Stomach (tissue), 9 donors: ENCODE measurements around the gene CHPF2. TPM values are rescaled to one million over a fixed set of nuclear protein-coding genes. Genes with fewer than 3 reads are reported as not detected.

Experiments used
- DNase-seq, 2 donors: peaks; one replicate each; pipeline versions ENCODE4 v3.0.0 to v3.0.0-alpha.2; 2013 to 2019
- H3K27ac ChIP-seq, 5 donors: fragments of 200-600 bp in 4 of 5; sonication (generic) in 4 of 5; one replicate each; pipeline ENCODE4 v1.5.1; 2013 to 2019; ENCODE audit warnings: mild to moderate bottlenecking in 1 of 5, moderate library complexity in 1 of 5
- H3K27me3 ChIP-seq, 3 donors: fragments of 200-600 bp; sonication (generic); one replicate each; pipeline ENCODE4 v1.5.1; 2017 to 2019; ENCODE audit warnings: mixed run types in 1 of 3
- H3K36me3 ChIP-seq, 4 donors: fragments of 200-600 bp; sonication (generic); 1 replicate in 3 of 4; 2 replicates in 1 of 4; pipeline ENCODE4 v1.5.1; 2016 to 2019
- H3K4me1 ChIP-seq, 4 donors: fragments of 200-600 bp; sonication (generic); one replicate each; pipeline ENCODE4 v1.5.1; 2016 to 2019
- H3K4me3 ChIP-seq, 4 donors: fragments of 200-600 bp; sonication (generic) in 3 of 4; one replicate each; pipeline ENCODE4 v1.5.1; 2016 to 2019; ENCODE audit warnings: mild to moderate bottlenecking in 1 of 4
- H3K9me3 ChIP-seq, 4 donors: fragments of 200-600 bp; sonication (generic); one replicate each; pipeline ENCODE4 v1.5.1; 2016 to 2019
- EP300 ChIP-seq: sonication (generic); formaldehyde crosslinking; IDR thresholded peaks from one replicate; pipeline ENCODE4 v1.6.1; 2017; ENCODE audit warnings: antibody characterized with exemption
- POLR2A ChIP-seq, 4 donors: fragments of 450-650 bp; IDR thresholded peaks; one replicate each; pipeline ENCODE4 v1.6.1; 2016; ENCODE audit warnings: antibody characterized with exemption in 4 of 4, control low read depth in 2 of 4, mild to moderate bottlenecking in 1 of 4, moderate library complexity in 1 of 4
- POLR2AphosphoS5 ChIP-seq, 3 donors: sonication (generic); formaldehyde crosslinking; IDR thresholded peaks; one replicate each; pipeline ENCODE4 v1.6.1; 2016; ENCODE audit warnings: antibody characterized with exemption in 3 of 3
- WGBS, 5 donors: extraction: QIAGEN DNeasy Blood & Tissue Kit in 3 of 5; methylation state at CpG; one replicate each; pipeline versions ENCODE4 v1.1.5 to v1.1.7; 2013 to 2018; 5-methylcytosine and 5-hydroxymethylcytosine counted together
- intact Hi-C: fragments of 100-400 bp; cut with DNase I; formaldehyde crosslinking; loops from one replicate; pipeline ENCODE4 v1.15.1; 2023; ENCODE audit warnings: low total_unique reads
- polyA plus RNA-seq, 3 donors: library from polyadenylated mRNA; stranded (reverse); fragments of 200-250 nt; gene quantifications; one replicate each; pipeline ENCODE4 v1.2.3, GENCODE V29; 2013
- total RNA-seq, 5 donors: library from RNA; depleted of rRNA; stranded (reverse); fragments of >200 nt; gene quantifications; one replicate each; pipeline versions ENCODE4 v1.1.0 to v1.2.3, GENCODE V29; 2014 to 2016
- TF ChIP-seq, protein P1 (sequence below), 7 experiments: fragments of 450-650 bp in 4 of 7; fragments of 200-600 bp in 3 of 7; sonication (generic) in 3 of 7; IDR thresholded peaks; one replicate each; pipeline ENCODE4 v1.5.1; 2016 to 2019; ENCODE audit warnings: antibody characterized with exemption in 7 of 7, control low read depth in 2 of 7, mild to moderate bottlenecking in 1 of 7
- donor health status: healthy with polysubstance abuse.
- donor health status: Bipolar disorder and iron deficiency.
- donor health status: healthy.

Gene CHPF2
- total and polyA plus RNA-seq, 8 donors, result 5.8 to 100 (median 22.5) TPM

GRCh38 chr7:151233804-151234203, 1.5 kb downstream of the CHPF2 start:
- no peak for DNase-seq
- Histone ChIP-seq H3K4me1 (peaks cover 11 to 44% (median 33%) of the 10 kb centered on the region in 4 donors), H3K4me3 (peak overlapping the region; percentile 85 to 97 (median 96)), H3K27ac (peak overlapping the region in 2 of 5 donors; percentile 89 to 94), H3K27me3 (no peaks in the 10 kb centered on the region), H3K9me3 (no peaks in the 10 kb centered on the region), H3K36me3 (peaks cover 25 to 44% (median 42%) of the 10 kb centered on the region in 4 donors)
- 59 to 71% (median 64%) methylated on average over 5 to 9 of the region's 9 CpGs for WGBS, 5 donors
- TF ChIP-seq, protein P1, sequence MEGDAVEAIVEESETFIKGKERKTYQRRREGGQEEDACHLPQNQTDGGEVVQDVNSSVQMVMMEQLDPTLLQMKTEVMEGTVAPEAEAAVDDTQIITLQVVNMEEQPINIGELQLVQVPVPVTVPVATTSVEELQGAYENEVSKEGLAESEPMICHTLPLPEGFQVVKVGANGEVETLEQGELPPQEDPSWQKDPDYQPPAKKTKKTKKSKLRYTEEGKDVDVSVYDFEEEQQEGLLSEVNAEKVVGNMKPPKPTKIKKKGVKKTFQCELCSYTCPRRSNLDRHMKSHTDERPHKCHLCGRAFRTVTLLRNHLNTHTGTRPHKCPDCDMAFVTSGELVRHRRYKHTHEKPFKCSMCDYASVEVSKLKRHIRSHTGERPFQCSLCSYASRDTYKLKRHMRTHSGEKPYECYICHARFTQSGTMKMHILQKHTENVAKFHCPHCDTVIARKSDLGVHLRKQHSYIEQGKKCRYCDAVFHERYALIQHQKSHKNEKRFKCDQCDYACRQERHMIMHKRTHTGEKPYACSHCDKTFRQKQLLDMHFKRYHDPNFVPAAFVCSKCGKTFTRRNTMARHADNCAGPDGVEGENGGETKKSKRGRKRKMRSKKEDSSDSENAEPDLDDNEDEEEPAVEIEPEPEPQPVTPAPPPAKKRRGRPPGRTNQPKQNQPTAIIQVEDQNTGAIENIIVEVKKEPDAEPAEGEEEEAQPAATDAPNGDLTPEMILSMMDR (IDR thresholded peaks at IDR 0.05), result no peak
- TF ChIP-seq POLR2A (IDR thresholded peaks at IDR 0.05), result no peak
- no peak for TF ChIP-seq EP300
- no peak for TF ChIP-seq POLR2AphosphoS5 (IDR thresholded peaks at IDR 0.05)
- intact Hi-C loops, result no loop called here

DNA sequence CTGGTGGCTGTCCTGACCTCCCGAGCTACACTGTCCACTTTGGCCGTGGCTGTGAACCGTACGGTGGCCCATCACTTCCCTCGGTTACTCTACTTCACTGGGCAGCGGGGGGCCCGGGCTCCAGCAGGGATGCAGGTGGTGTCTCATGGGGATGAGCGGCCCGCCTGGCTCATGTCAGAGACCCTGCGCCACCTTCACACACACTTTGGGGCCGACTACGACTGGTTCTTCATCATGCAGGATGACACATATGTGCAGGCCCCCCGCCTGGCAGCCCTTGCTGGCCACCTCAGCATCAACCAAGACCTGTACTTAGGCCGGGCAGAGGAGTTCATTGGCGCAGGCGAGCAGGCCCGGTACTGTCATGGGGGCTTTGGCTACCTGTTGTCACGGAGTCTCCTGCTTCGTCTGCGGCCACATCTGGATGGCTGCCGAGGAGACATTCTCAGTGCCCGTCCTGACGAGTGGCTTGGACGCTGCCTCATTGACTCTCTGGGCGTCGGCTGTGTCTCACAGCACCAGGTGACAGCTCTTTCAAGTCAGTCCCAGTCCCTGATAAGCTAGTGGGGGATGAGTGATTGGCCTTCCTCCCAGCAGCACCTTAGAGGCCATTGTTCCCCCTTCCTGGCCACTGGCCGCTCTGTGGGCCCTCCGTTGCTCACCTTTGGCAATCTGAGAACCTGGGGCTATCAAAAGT, 3.0 kb downstream of the CHPF2 start:
- intact Hi-C loops, result no loop called here
- H3K36me3 ChIP-seq, result peaks cover 26 to 59% (median 56%) of the 10 kb centered on the region in 4 donors
- H3K4me3 ChIP-seq, result no peak overlapping the region
- H3K27me3 ChIP-seq, result no peaks in the 10 kb centered on the region
- TF ChIP-seq POLR2AphosphoS5 (IDR thresholded peaks at IDR 0.05) (no peak), EP300 (no peak), POLR2A (IDR thresholded peaks at IDR 0.05) (no peak)
- TF ChIP-seq, protein P1 (IDR thresholded peaks at IDR 0.05), result no peak
- DNase-seq, result no peak
- H3K4me1 ChIP-seq, result peaks cover 11 to 45% (median 33%) of the 10 kb centered on the region in 4 donors
- H3K27ac ChIP-seq, result no peak overlapping the region
- WGBS, 5 donors, result 78 to 90% (median 86%) methylated on average over 14 to 28 of the region's 28 CpGs
- H3K9me3 ChIP-seq, result no peaks in the 10 kb centered on the region

DNA sequence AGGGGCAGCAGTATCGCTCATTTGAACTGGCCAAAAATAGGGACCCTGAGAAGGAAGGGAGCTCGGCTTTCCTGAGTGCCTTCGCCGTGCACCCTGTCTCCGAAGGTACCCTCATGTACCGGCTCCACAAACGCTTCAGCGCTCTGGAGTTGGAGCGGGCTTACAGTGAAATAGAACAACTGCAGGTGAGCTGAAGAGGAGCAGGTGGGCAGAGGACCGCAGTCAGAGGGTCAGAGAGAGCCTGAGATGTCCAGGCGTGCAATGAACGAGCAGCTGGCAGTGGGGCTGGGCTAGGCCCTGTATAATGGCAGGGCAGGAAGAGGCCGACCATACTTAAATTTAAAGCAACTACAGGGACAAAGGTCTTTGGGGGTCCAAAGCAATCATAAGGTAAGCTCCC, 4.1 kb downstream of the CHPF2 start:
- TF ChIP-seq POLR2AphosphoS5 (IDR thresholded peaks at IDR 0.05) (no peak), EP300 (no peak), POLR2A (IDR thresholded peaks at IDR 0.05) (no peak)
- TF ChIP-seq, protein P1 (IDR thresholded peaks at IDR 0.05), result no peak
- Histone ChIP-seq H3K27me3 (no peaks in the 10 kb centered on the region), H3K4me1 (peaks cover 11 to 49% (median 31%) of the 10 kb centered on the region in 4 donors), H3K4me3 (no peak overlapping the region), H3K36me3 (peaks cover 26 to 70% (median 67%) of the 10 kb centered on the region in 4 donors), H3K27ac (no peak overlapping the region), H3K9me3 (no peaks in the 10 kb centered on the region)
- 87 to 93% (median 90%) methylated on average over 13 of the region's 13 CpGs for WGBS, 5 donors
- intact Hi-C loops, result no loop called here
- no peak for DNase-seq

DNA sequence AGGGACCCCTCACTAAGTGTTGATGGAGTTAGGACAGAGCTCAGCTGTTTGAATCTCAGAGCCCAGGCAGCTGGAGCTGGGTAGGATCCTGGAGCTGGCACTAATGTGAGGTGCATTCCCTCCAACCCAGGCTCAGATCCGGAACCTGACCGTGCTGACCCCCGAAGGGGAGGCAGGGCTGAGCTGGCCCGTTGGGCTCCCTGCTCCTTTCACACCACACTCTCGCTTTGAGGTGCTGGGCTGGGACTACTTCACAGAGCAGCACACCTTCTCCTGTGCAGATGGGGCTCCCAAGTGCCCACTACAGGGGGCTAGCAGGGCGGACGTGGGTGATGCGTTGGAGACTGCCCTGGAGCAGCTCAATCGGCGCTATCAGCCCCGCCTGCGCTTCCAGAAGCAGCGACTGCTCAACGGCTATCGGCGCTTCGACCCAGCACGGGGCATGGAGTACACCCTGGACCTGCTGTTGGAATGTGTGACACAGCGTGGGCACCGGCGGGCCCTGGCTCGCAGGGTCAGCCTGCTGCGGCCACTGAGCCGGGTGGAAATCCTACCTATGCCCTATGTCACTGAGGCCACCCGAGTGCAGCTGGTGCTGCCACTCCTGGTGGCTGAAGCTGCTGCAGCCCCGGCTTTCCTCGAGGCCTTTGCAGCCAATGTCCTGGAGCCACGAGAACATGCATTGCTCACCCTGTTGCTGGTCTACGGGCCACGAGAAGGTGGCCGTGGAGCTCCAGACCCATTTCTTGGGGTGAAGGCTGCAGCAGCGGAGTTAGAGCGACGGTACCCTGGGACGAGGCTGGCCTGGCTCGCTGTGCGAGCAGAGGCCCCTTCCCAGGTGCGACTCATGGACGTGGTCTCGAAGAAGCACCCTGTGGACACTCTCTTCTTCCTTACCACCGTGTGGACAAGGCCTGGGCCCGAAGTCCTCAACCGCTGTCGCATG, 5.2 kb downstream of the CHPF2 start:
- intact Hi-C loops, result no loop called here
- no peaks in the 10 kb centered on the region for H3K9me3 ChIP-seq
- H3K4me3 ChIP-seq, result no peak overlapping the region
- H3K27me3 ChIP-seq, result no peaks in the 10 kb centered on the region
- H3K27ac ChIP-seq, result no peak overlapping the region
- TF ChIP-seq, protein P1 (IDR thresholded peaks at IDR 0.05), result no peak
- TF ChIP-seq POLR2AphosphoS5 (IDR thresholded peaks at IDR 0.05) (no peak), POLR2A (IDR thresholded peaks at IDR 0.05) (no peak), EP300 (no peak)
- 83 to 88% (median 85%) methylated on average over 31 to 44 of the region's 44 CpGs for WGBS, 5 donors
- H3K4me1 ChIP-seq, result peaks cover 11 to 44% (median 28%) of the 10 kb centered on the region in 4 donors
- peaks cover 26 to 82% (median 77%) of the 10 kb centered on the region in 4 donors for H3K36me3 ChIP-seq
- DNase-seq, result no peak
